MV-4-11 (cell line): ENCODE measurements around the gene MYO7B.
A peak's percentile ranks its signal among the peaks of the same experiment; 100 is the strongest.

Source experiments
- DNase-seq: peaks from one replicate; lab custom pipeline; 2025; lab: John Stamatoyannopoulos, UW

MYO7B gene

DNA sequence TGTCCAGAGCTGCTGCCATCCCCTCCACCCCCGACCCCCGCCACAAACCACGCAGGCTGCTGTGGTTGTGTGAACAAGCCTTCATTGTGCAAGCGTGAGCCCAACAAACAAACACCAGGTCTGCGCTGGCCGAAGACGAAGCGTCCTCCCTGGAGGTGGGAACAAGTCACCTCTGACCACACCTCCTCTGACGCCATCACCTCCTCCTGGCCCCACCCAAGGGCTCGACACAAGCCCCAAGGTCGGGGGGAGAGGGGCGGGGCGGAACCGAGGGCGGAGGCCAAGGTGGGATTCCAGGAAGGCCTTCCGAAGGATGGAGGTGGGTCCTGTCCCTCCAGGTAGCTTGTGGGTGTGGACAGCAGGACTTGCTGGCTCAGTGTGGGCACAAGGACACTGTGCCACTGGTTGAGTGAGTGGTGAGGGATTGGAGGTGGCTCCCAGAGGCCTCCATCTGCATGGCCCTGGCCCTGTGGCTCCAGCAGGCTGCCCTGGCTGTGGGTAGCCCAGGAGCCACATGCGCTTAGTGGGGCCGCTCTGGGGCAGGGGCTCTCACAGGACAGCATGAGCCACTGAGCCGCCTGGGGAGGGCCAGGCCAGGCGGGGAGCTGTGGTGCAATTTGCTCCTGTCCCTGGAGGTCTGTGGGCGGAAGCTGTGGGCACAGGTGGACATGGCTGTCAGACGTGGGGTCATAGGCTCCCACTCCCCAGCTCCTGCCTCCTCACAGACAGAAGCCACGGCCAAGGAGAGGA is 103.1 kb downstream of the MYO7B start:
- DNase-seq, result peak; percentile 21

DNA sequence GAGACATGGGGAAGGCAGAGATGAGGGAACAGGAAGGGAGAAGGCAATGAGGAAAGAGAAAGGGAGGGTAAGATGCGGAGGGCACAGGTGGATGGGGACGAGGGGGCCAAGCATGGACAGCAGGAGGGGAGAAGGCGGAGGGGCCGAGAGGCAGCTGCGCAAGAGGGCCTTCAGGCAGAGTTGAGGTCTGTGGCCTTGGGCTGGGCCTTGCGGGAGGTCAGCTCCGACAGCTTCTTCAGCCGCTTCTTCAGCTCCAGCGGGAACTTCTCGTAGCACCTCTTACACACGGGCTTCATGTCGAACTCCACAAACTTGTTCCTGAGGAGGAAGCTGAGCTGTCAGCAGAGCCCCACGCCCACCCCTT is 103.6 kb downstream of the MYO7B start:
- DNase-seq, result no peak

DNA sequence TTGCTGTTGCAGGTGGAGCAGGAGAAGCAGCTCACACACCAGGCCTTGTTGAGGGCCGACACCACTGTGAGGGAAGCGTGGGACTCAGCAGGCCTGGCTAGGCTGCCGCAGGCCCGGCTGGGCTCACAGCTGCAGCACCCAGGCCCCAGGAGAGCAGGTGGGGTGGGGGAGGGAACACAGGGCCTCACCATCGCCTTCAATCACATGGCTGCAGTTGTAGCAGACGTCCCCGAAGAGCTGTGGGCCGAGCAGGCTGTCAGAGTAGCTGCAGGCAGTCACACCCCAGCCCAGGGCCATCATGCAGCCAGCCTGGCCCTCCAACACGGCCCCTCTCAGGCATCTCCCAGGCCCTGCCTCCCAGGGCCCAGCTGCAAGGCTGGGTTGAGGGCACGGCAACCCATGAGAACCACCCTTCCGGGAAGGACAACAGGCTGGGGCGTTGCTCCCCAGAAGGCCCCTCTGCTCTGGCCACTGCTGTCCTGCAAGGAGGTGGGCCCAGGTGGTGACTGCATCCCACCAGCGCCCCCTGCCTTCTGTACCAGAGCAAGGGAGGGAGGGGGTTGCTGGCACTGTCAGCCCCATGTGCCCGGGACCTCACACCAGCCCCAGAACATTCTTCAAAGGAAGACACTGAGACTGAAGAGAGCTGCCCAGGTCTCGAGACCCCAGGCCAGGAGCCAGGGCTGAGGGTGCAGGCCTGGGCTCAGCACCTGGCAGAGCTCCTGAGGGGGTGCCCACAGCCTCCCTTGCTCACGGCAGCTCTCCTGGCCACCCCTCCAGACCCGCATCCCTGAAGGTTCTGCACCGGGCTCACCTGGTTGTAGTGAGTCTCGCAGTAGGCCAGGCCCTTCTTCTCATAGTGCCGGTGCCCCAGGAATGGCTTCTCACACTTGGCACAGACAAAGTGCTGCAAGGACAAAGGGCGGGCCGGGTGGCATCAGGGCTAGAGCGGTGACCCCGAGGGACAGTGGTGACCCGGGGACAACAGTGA is 104.9 kb downstream of the MYO7B start:
- no peak for DNase-seq

DNA sequence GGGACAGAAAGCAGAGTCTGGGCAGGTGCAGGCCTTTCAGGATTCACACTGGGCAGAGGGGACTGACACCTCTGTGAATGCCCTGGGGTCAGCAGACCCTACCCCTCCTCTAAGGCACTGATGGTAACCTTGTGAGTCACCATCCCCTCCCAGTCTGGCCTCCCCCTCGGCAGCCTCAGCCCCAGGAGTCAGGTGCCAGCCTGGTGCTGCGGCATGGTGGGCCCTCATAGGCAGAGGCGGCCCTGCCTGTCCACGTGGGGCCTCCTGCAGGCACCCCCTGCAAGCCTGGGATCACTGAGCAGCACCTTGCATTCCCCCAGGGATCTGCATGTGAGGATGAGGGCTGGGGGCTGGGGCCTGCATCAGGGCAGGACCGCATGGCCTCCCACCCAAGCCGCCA is 105.7 kb downstream of the MYO7B start:
- no peak for DNase-seq

DNA sequence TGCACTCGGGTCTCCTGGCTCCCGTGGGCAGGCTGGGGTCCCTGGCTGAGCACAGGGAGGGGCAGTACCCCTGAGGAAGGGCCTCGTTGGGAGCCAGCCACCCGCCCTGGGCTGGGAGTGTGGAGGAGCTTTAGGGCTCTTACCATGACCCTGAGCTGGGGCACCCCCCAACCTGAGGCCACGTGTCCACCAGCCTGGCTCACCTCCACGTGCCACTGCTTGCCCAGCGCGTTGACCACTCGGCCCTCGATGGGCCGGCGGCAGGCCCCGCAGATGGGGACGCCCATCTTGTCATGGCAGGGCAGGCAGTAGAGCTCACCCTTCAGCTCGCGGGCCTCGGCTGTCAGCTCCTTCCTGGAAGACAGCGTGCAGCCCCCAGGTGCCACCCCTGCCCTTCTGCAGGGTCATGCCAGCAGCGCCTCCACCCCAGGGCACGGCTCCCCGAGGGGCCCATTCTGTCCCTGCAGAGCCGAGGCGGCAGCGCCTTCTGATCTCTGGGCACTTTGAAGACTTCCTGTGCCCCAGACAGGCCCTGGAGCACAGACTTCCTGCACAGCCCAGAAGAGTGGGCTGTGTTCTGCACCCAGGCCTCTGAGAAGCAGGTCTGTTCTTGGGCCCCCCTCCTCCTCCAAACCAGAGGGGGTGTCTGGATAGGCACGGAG is 106.5 kb downstream of the MYO7B start:
- no peak for DNase-seq

DNA sequence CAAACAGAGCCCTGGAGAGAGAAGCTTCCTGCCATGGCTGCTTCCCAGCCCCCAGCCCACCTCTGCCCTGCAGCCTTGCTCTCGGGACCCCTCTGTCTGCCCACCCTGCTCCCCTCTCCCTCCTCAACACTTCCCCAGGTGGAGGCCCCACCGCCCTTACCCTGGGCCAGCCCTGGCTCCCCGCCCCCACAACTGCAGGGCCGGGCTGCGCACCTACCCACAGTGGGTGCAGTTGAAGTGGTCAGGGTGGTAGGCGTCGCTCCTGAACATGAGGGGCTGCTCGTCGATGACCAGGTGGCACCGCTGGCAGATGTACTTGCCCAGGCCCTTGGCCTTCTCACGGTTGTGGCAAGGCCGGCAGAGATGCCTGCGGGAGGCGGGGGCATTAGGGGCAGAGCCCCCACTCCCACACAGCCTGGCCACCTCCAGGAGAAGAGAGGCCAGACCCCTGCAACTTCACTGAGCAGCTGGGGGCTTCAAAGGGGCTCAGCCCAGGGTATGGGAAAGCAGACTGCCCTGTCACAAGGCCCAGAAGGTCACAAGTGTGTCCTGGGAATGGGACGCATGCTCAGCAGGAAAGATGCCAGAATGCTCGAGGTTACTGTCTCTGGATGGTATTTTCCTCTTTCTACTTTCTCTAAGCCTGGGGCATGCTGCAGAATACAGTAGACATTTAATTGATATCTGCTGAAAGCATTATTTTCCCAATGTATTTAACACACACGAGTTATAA is 107.4 kb downstream of the MYO7B start:
- no peak for DNase-seq

DNA sequence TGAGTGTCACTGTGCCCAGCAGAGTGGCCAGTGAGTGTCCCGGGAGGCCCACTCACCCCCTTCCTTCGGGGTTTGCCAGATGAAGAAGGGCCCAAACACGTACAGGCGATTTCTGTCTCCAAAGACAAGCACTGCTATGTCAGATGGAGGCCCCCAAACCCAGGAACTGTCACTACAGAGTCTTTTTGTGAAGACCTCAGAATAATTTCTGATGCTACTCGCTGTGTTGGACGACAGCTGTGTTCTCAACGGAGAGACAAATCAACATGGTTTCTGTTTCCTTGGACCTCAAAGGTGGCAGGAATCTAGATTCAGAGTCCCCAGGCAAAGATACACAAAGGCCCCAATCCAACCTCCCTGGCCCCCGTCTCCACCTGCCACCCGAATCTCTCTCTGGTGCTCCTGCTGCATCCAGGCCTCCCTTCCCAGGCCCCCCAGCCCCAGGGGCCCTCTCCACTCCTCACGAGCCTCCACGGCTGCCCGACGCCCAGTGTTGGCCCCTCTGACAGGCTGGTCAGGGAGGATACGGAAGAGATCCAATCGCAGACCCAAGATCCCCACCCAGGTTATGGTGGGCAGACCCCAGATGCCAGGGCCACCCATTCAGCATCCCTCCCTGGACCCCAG is 108.1 kb downstream of the MYO7B start:
- no peak for DNase-seq

DNA sequence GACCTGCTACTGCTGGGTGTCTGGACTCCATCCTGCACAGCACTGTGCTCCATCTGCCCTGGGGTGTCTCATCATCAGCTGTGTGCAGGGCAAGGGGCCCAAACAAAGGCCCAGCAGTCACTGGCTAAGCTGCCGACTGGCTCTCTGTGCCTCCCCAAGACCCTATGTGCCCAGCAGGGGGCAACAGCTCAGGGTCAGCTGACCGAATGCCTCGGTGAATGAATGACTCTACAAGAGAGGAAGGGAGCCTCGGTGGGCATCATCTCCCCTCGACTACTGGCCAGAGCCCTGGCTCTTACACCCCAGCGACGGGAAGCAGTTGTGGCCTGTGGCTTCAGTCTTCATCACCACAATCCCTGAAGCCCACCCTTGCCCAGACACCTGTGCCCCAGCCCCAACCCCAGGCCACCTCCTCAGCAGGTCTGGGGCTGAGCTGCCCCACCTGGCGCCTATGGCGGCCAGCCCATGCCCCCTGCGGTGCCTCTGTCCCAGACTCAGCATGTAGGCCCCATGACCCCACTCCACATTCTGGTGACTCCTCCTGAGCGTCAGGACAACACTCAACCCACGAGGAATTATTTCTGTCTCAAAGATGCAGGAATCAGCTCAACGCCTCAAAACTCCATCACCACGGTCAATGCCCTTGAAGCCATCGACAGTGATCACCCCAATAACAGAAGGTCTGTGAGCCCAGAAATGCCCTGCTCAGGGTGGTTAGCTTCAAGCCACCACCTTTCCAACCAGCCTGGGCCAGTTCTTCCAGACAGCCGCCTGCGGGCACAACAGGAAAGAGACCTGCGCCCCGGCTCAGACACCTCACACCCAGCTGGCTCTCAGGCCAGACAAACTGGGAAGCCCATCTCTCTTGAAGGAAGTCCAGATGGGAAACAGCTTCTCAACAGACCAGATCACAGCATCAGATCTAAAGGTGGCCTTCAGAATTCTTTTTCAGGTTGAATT is 108.9 kb downstream of the MYO7B start:
- DNase-seq, result no peak

DNA sequence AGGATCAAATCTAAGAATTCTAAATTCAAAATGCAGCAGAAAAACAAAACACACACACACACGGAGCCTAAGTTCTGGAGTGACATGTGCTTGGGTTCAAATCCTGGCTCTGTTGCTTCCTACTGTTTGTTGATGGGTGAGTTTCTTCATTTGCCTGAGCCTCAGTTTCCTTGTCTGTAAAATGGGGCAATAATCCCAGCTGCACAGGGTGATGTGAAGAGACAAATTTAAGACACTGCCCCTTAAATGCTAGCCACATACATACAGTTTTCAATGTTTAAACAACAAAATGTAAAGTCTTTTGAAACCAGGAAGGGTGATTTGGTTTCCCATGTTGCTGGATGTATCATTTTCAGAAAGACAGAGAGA is 109.5 kb downstream of the MYO7B start:
- DNase-seq, result no peak

DNA sequence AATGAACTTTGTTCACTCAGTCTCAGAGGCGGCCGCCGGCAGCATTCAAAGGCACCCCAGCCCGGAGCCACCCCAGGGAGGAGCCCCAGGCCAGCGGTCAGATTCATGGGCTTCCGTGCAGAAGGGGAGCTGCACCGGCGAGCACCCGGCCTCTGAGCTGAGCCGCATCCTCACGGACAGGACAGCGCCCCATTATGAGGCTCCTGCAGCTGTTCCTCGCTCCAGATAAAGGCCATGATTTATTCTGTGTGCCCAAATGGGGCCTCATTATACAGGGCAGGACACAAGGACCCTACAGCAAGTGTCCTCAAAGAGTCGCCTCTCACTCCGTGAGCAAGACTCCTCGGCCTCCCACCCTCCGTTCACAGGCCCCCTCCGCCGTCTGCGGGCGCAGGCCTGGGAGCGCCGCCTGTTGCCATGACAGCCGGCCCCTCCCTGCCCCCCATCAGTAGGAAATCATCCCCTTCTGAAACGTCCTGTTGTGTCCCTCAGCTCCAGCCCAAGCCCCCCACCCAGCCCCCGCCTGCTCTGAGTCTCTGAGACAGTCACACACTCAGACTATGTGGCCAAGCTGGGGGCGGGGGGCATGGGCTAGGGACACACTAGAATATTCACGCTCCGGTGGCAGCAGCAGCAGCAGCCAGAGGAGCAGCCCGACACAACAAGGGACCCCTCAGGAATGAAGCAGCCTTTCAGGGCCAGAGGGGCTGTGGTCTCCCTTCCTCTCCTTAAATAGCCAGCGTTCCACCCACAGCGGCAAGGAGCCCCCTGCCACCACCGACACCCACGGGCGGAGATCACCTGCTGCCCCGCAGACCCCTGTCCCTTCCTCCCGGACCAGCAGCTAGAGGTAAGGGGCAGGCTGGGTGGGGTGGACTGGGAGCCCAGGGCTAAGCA is 110.2 kb downstream of the MYO7B start, which contains the start of gene GPR17:
TSS of gene GPR17 (plus strand) at position 759 of the 897 bp plus-strand sequence. CDS start 4,583 bp downstream, outside the sequence.
- no peak for DNase-seq

DNA sequence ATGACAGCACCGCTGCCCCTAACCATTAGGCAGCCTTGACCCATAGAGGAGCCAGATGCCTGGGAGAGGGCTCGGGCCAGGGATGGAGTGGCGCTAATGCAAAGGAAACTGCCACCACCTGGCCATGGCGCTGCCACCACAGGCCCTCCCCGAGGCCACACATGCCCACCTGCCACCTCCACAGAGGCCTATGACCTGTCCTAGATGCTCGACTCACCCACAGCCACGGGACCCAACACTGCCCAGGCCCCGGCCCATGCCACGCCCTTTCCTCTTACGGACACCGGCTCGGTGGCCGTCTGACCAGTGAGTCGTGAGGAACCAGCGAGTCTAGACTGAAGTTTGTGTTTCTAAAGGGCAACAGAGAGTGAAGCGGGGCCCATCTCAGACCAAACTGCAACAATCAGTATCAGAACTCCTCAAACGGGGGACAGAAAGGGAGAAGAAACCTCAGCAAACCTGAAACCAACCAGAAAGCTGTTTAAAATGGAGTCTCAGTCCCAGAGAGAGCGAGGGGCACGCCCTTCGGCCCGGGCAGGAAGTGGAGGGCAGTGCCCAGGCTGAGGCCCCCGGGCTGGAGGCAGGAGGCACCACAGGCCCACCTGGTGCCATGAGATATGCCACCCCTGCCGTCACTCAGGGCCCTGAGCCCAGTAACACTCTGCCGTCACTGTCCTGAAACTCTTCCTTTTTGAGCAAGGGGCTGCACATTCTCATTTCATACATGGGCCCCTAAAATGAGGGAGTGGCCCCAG is 111.2 kb downstream of the MYO7B start:
- no peak for DNase-seq

DNA sequence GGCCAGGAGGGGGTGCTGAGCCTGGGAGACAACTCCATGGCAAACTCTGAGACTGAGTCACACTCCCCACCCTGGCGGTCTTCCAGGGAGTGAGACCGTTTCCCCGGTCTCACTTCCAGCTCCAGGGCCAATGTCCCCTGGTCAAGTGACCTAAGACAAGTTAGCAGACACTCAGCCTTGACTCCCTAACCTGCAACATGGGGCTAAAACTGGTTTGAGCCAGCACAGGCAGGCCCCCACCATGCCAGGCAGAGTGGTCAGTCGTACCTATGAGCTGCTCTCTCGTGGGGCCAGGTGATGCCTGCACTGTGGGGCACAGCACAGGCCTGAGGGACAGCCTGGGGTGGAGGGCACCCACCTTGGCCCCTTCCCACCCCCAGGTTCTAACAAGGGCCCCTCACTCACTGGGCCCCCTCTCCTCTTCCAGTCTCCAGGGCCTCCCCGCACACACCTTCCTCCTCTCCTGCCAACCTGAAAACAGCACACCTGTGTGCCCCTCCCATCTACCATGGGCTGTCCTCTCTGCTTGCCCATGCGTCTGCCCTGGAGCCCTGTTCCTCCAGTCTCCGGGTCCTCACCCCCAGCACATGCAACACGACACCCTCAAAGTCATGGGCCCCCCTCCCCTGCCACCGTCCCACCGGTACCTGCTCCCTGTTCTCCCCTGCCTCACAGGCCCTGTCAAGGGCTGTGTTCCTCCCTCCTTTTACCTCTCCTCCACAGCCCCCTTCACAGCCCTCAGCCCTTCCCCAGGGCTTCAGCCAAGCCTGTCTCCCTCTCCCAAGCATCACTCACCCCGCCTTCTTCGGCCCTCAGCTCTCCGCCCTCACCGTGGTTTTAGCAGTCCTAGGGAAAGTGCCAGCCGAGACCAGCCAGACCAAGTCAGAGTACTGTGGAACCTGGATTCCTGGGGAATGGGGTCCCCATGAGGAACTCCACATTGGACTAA is 112.0 kb downstream of the MYO7B start:
- no peak for DNase-seq

DNA sequence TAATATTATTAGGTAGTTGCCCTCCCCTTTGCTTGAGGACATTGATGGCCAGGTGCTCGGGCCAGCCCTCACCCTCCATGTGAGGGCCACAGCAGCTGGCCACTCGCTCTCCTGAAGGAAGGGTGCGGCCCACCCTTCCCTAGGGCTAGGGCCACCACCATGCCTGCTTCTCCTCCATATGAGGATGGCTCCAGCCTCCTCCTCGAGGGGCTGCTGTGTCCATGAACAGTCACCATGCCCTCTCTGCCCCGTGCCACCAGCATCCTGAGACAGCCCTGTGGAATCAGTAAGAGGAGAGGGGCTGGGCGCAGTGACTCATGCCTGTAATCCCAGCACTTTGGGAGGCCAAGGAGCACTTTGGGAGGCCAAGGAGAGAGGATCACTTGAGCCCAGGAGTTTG is 112.8 kb downstream of the MYO7B start:
- DNase-seq, result no peak

DNA sequence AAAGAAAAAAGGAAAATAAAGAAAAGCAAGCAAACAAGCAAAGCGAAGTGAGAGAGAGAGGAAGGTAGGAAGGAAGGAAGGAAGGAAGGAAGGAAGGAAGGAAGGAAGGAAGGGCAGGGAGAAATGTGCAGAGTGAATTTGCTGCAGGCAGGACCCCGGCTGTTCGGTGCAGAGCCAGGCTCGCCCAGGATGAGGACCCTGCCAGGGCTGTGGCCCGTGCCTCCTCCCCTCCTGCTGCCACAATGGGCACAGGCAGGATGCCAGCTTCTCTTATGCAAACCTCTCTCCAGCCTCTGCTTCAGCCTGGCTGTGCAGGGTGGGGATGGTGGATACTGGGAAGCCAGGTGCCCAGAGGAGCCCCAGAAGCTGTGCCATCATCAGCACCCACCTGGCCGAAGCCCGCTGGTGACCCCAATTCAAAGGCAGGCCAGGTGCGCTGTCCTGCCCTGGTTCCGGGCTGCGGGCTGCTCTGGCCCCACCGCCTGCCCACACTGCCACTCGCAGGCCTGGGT is 113.7 kb downstream of the MYO7B start:
- DNase-seq, result no peak

DNA sequence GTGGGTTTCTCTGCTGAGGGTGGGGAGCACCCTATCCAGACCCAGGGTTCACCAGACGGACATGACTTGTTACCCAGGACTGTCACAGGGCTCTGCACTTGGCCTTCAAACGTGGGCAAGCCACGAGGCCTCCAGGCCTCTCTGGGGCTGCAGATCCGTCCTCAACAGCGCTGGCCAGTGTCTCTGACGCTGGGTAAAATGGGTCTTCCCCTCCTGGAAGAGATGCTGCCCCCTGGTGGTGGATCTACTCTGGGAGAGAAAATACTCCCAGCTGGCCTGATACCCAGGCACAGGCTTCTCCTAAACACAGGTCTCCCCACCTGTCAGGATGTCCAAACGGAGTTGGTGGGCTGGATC is 114.2 kb downstream of the MYO7B start:
- peak; percentile 58 for DNase-seq

DNA sequence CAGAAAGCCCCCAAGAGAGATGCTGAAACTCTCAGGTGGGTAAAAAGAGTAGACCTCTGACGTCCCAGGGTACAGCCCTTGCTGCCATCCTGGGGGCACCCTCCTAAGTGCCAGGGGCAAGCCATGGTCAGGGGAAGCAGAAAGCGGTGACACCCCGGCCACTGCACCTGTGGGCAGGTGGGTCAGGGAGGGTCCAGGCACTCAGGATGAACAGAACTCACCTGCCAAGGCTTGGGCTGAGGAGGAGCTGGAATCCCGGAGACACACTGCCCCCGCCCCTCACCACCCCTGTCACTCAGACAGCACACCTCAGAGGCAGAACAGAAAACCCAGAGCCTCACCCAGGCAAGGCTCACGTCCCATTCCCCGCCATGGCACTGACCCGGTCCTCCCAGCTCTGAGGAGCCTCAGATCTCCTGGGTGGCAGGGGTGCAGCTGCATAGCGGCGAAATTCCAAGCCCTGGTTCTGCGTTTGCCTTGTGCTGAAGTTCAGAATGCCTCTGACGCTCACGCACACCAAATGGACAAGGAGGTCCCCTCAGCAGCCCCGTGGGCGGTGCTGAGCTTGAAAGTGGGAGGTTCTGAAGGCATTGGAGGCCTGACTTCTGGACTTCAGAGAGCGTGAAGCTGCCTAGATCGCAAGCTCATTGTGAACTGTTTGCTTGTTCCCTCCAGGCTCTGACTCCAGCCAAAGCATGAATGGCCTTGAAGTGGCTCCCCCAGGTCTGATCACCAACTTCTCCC is 114.7 kb downstream of the MYO7B start:
- no peak for DNase-seq
